ENCODE measurements around the gene NUMB. TPM values are rescaled to one million over a fixed set of nuclear protein-coding genes. Genes with fewer than 3 reads are reported as not detected.

NUMB gene
- total and polyA plus RNA-seq, 4 donors = 28.3 to 48.0 (median 32.2) TPM

- DNase-seq (ENCODE audit: low read depth in 4 of 6, low spot score in 6 of 6) = no peak
- no peak overlapping the region for H3K27ac ChIP-seq (ENCODE audit: low read depth, low read length)
- H3K27me3 ChIP-seq (ENCODE audit: control insufficient read depth, insufficient read depth, low read length) = no peaks in the 10 kb centered on the region
- H3K4me3 ChIP-seq (ENCODE audit: low read depth, low read length) = no peak overlapping the region
- no peaks in the 10 kb centered on the region for H3K9me3 ChIP-seq (ENCODE audit: control insufficient read depth, insufficient read depth, low read length)
- peaks cover 15% of the 10 kb centered on the region for H3K36me3 ChIP-seq (ENCODE audit: control insufficient read depth, insufficient read depth, low read length)
- WGBS (ENCODE audit: insufficient coverage) = no CpG with 5 or more reads among the region's 3 CpGs
- H3K4me1 ChIP-seq (ENCODE audit: control insufficient read depth, insufficient read depth, low read length) = no peaks in the 10 kb centered on the region
Observed at GRCh38 chr14:73289308-73289707, 169.0 kb downstream of the NUMB start.

DNA sequence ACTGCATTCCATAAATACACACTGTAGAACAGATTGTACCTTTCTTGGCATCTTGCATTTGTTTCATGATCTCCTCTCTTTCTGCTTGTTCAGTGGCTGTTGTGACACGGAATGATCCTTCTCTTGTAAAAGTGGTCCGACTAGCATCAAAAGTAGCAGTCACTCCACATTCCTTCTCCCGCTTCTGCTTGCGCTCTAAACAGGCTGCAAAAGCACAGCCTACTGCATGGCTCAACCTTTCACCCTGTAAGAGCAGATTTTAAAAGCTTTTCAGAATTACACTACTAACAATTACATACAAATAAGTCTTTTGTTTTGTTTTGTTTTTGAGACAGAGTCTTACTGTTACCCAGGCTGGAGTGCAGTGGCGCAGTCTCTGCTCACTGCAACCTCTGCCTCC lies 171.3 kb downstream of the NUMB start:
- no peaks in the 10 kb centered on the region for H3K9me3 ChIP-seq (ENCODE audit: control insufficient read depth, insufficient read depth, low read length)
- DNase-seq (ENCODE audit: low read depth in 4 of 6, low spot score in 6 of 6) = no peak
- H3K4me1 ChIP-seq (ENCODE audit: control insufficient read depth, insufficient read depth, low read length) = no peaks in the 10 kb centered on the region
- no peaks in the 10 kb centered on the region for H3K27me3 ChIP-seq (ENCODE audit: control insufficient read depth, insufficient read depth, low read length)
- 67% methylated on average over 4 of the region's 5 CpGs for WGBS (ENCODE audit: insufficient coverage)
- H3K36me3 ChIP-seq (ENCODE audit: control insufficient read depth, insufficient read depth, low read length) = peaks cover 14% of the 10 kb centered on the region
- H3K27ac ChIP-seq (ENCODE audit: low read depth, low read length) = no peak overlapping the region
- no peak overlapping the region for H3K4me3 ChIP-seq (ENCODE audit: low read depth, low read length)

DNA sequence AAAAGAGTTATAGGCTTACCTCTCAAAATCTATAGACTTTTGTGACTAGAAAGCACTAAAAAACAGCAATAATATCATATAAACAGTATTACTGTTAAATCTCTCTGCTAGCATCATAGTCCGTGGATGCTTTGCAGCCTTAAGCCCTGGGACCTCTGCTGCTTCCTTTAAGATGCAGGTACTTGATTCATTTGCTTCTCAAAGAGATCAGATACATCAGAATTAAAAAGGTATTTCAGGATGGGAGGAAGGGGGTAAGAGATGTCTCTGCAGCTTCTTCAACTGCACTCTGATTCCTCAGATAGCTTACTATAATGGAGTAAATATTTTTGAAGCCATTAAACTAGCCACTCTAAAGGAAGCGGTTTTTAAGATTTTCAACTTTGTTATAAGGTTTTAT lies 171.7 kb downstream of the NUMB start:
- H3K27me3 ChIP-seq (ENCODE audit: control insufficient read depth, insufficient read depth, low read length) = no peaks in the 10 kb centered on the region
- no peaks in the 10 kb centered on the region for H3K9me3 ChIP-seq (ENCODE audit: control insufficient read depth, insufficient read depth, low read length)
- H3K4me3 ChIP-seq (ENCODE audit: low read depth, low read length) = no peak overlapping the region
- no peak for DNase-seq (ENCODE audit: low read depth in 4 of 6, low spot score in 6 of 6)
- no peaks in the 10 kb centered on the region for H3K4me1 ChIP-seq (ENCODE audit: control insufficient read depth, insufficient read depth, low read length)
- peaks cover 10% of the 10 kb centered on the region for H3K36me3 ChIP-seq (ENCODE audit: control insufficient read depth, insufficient read depth, low read length)
- H3K27ac ChIP-seq (ENCODE audit: low read depth, low read length) = no peak overlapping the region
- WGBS (ENCODE audit: insufficient coverage) = no CpG with 5 or more reads among the region's 2 CpGs

DNA sequence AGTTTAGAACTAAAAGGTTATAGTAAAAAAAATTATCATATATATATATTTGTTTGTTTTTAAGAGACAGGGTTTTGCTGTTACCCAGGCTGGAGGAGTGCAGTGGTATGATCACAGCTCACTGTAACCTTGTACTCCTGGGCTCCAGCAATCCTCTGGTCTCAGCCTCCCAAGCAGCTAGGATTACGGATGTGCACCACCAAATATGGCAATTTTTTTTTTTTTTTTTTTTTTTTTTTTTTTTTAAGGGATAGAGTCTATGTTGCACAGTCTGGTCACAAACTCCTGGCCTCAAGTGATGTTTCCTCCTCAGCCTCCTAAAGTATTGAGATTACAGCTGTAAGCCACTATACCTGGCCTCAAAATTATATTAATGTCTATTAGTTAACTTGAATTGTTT lies 172.4 kb downstream of the NUMB start:
- no CpG with 5 or more reads among the region's 1 CpG for WGBS (ENCODE audit: insufficient coverage)
- Histone ChIP-seq H3K27ac (ENCODE audit: low read depth, low read length) (no peak overlapping the region), H3K4me3 (ENCODE audit: low read depth, low read length) (no peak overlapping the region), H3K27me3 (ENCODE audit: control insufficient read depth, insufficient read depth, low read length) (no peaks in the 10 kb centered on the region), H3K36me3 (ENCODE audit: control insufficient read depth, insufficient read depth, low read length) (peaks cover 5% of the 10 kb centered on the region), H3K4me1 (ENCODE audit: control insufficient read depth, insufficient read depth, low read length) (no peaks in the 10 kb centered on the region), H3K9me3 (ENCODE audit: control insufficient read depth, insufficient read depth, low read length) (no peaks in the 10 kb centered on the region)
- DNase-seq (ENCODE audit: low read depth in 4 of 6, low spot score in 6 of 6) = no peak

DNA sequence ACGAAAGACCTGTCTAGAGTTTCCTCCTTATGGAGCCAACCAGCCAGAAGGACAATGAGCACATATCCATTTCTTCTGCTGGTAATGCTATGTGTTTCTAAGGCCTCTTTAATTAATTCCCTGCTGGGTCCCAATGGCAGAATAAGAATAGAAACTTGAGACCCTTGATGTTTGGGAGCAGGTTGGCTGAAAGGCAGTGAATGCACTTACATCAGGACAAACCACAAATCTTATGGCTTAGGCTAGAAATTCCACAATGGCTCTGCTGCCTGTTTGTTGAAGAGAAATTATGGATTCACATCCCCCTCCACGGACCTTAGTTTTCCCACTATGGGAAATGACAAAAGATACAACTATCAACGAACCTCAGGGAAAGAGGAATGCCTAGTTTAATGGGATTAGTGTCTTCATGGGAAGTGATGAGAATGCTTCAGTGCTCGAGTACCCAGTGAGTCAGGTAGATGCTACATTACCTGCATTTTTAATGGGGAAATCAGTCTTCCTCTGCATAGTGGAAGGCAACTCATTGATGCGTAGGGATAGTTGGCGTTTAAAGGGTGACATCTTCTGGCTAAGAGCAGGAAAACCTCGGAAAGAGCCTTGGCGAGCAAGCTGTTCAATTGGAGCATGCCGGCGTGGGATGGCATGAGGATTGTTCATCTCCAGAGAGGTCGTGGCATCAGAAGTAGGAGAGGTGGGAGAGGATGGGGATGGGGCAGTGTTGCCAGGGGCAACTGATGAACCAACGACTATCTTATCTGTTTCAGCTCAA lies 174.6 kb downstream of the NUMB start:
- Histone ChIP-seq H3K27me3 (ENCODE audit: control insufficient read depth, insufficient read depth, low read length) (no peaks in the 10 kb centered on the region), H3K36me3 (ENCODE audit: control insufficient read depth, insufficient read depth, low read length) (peaks cover 7% of the 10 kb centered on the region), H3K9me3 (ENCODE audit: control insufficient read depth, insufficient read depth, low read length) (no peaks in the 10 kb centered on the region), H3K4me3 (ENCODE audit: low read depth, low read length) (no peak overlapping the region), H3K27ac (ENCODE audit: low read depth, low read length) (no peak overlapping the region), H3K4me1 (ENCODE audit: control insufficient read depth, insufficient read depth, low read length) (no peaks in the 10 kb centered on the region)
- peak in 3 of 6 donors; percentile 40 to 92 (median 74) for DNase-seq (ENCODE audit: low read depth in 4 of 6, low spot score in 6 of 6)
- WGBS (ENCODE audit: insufficient coverage) = 12% methylated on average over 7 of the region's 12 CpGs

DNA sequence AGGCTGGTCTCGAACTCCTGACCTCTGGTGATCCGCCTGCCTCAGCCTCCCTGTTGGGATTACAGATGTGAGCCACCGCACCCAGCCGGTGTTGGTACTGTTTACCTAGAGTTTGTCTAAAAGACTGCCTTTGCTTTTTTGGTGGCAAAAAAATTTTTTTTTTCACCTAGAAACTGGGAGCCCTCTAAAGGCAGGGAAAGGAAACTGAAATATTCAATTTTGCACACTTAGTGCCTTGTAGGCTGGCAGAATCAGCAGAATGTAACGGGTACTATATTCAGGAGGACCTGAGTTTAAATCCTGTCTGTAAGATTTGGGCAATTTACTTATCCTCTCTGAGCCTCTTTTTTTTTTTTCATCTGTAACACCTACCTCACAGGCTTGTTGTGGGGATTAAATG lies 177.4 kb downstream of the NUMB start:
- H3K27me3 ChIP-seq (ENCODE audit: control insufficient read depth, insufficient read depth, low read length) = no peaks in the 10 kb centered on the region
- H3K9me3 ChIP-seq (ENCODE audit: control insufficient read depth, insufficient read depth, low read length) = no peaks in the 10 kb centered on the region
- peaks cover 18% of the 10 kb centered on the region for H3K36me3 ChIP-seq (ENCODE audit: control insufficient read depth, insufficient read depth, low read length)
- no peak overlapping the region for H3K4me3 ChIP-seq (ENCODE audit: low read depth, low read length)
- no peaks in the 10 kb centered on the region for H3K4me1 ChIP-seq (ENCODE audit: control insufficient read depth, insufficient read depth, low read length)
- H3K27ac ChIP-seq (ENCODE audit: low read depth, low read length) = no peak overlapping the region
- 90% methylated on average over 2 of the region's 5 CpGs for WGBS (ENCODE audit: insufficient coverage)
- no peak for DNase-seq (ENCODE audit: low read depth in 4 of 6, low spot score in 6 of 6)

- no peaks in the 10 kb centered on the region for H3K27me3 ChIP-seq (ENCODE audit: control insufficient read depth, insufficient read depth, low read length)
Observed at GRCh38 chr14:73277376-73277775, 181.0 kb downstream of the NUMB start.

DNA sequence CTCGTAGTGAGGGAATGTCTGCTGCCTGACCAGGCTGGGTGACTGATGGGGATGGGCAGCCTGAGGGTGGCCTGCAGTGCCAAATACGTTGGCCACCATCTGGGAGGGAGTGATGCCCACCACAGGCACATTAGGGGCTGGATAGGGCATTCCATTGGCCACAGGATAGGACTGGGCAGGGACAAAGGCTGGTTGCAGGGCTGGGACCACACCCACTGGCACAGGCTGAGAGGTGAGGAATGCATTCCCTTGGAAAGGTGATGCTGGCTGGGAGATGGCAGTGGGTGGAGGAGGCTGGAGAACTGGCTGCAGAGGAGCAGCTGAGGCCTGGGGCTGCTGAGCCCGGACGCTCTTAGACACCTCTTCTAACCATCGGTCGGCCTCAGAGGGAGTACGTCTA lies 181.5 kb downstream of the NUMB start:
- no peaks in the 10 kb centered on the region for H3K27me3 ChIP-seq (ENCODE audit: control insufficient read depth, insufficient read depth, low read length)
- no peaks in the 10 kb centered on the region for H3K4me1 ChIP-seq (ENCODE audit: control insufficient read depth, insufficient read depth, low read length)
- H3K9me3 ChIP-seq (ENCODE audit: control insufficient read depth, insufficient read depth, low read length) = no peaks in the 10 kb centered on the region
- H3K4me3 ChIP-seq (ENCODE audit: low read depth, low read length) = no peak overlapping the region
- no peak for DNase-seq (ENCODE audit: low read depth in 4 of 6, low spot score in 6 of 6)
- peaks cover 18% of the 10 kb centered on the region for H3K36me3 ChIP-seq (ENCODE audit: control insufficient read depth, insufficient read depth, low read length)
- 93% methylated on average over 7 of the region's 7 CpGs for WGBS (ENCODE audit: insufficient coverage)
- no peak overlapping the region for H3K27ac ChIP-seq (ENCODE audit: low read depth, low read length)

More at GRCh38 chr14:73277376-73277775, 181.0 kb downstream of the NUMB start:
- no peak for DNase-seq (ENCODE audit: low read depth in 4 of 6, low spot score in 6 of 6)
- no peak overlapping the region for H3K27ac ChIP-seq (ENCODE audit: low read depth, low read length)
- H3K4me3 ChIP-seq (ENCODE audit: low read depth, low read length) = no peak overlapping the region
- no peaks in the 10 kb centered on the region for H3K9me3 ChIP-seq (ENCODE audit: control insufficient read depth, insufficient read depth, low read length)
- H3K36me3 ChIP-seq (ENCODE audit: control insufficient read depth, insufficient read depth, low read length) = peaks cover 16% of the 10 kb centered on the region
- H3K4me1 ChIP-seq (ENCODE audit: control insufficient read depth, insufficient read depth, low read length) = no peaks in the 10 kb centered on the region
- WGBS (ENCODE audit: insufficient coverage) = 100% methylated on average over 2 of the region's 2 CpGs

GRCh38 chr14:73273799-73274198 lies 184.5 kb downstream of the NUMB start:
- peaks cover 4% of the 10 kb centered on the region for H3K27me3 ChIP-seq (ENCODE audit: control insufficient read depth, insufficient read depth, low read length)
- H3K9me3 ChIP-seq (ENCODE audit: control insufficient read depth, insufficient read depth, low read length) = no peaks in the 10 kb centered on the region
- no peak overlapping the region for H3K4me3 ChIP-seq (ENCODE audit: low read depth, low read length)
- no peak overlapping the region for H3K27ac ChIP-seq (ENCODE audit: low read depth, low read length)
- H3K4me1 ChIP-seq (ENCODE audit: control insufficient read depth, insufficient read depth, low read length) = peaks cover 10% of the 10 kb centered on the region
- no peak for DNase-seq (ENCODE audit: low read depth in 4 of 6, low spot score in 6 of 6)
- peaks cover 16% of the 10 kb centered on the region for H3K36me3 ChIP-seq (ENCODE audit: control insufficient read depth, insufficient read depth, low read length)
- 94% methylated on average over 4 of the region's 4 CpGs for WGBS (ENCODE audit: insufficient coverage)

GRCh38 chr14:73272393-73272792 lies 186.0 kb downstream of the NUMB start:
- H3K4me3 ChIP-seq (ENCODE audit: low read depth, low read length) = no peak overlapping the region
- H3K4me1 ChIP-seq (ENCODE audit: control insufficient read depth, insufficient read depth, low read length) = peaks cover 10% of the 10 kb centered on the region
- H3K36me3 ChIP-seq (ENCODE audit: control insufficient read depth, insufficient read depth, low read length) = peaks cover 18% of the 10 kb centered on the region
- 73% methylated on average over 4 of the region's 6 CpGs for WGBS (ENCODE audit: insufficient coverage)
- no peaks in the 10 kb centered on the region for H3K9me3 ChIP-seq (ENCODE audit: control insufficient read depth, insufficient read depth, low read length)
- H3K27me3 ChIP-seq (ENCODE audit: control insufficient read depth, insufficient read depth, low read length) = peaks cover 7% of the 10 kb centered on the region
- DNase-seq (ENCODE audit: low read depth in 4 of 6, low spot score in 6 of 6) = peak in 2 of 6 donors; percentile 20 to 46
- H3K27ac ChIP-seq (ENCODE audit: low read depth, low read length) = no peak overlapping the region
